Measurements from ENCODE around the gene PTGDR2.

PTGDR2 gene

DNA sequence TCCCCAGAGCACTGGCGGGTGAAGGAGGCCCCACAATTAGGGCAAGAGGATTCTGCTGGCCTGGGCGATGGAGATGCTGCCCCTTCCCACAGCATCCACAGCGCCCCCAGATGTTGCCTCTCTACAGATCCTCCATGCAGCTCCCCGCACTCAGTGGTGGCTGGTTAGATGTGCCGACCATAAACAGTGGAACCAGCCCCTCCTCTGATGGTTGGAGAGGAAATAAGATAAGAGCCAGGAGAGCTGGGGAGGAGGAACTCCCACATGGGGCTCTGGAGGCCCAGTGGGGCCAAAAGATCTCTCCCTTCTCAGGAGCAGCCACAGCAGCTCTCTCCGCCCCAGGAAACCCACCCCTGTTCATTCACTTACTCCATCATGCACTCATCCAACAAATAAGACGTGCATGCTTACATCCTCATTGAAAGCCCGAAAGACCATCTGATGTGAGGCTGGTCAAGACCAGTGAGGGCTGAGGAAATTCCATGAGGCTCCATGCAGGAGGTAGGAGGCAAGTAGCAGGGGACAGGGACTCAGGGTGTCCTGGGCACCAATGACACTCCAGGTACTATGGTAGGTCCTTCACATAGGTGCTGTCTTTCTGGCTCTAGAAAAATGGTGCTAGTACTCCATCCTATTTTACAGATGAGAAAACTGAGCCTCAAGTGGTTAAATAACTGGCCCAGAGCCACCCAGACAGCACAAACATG is 1.5 kb downstream of the PTGDR2 start:
- Histone ChIP-seq H3K9me3 (ENCODE audit: insufficient read depth, low read length) (no peaks in the 10 kb centered on the region), H3K4me3 (ENCODE audit: low read length) (no peak overlapping the region), H3K79me2 (ENCODE audit: low read length) (no peaks in the 10 kb centered on the region), H2AFZ (ENCODE audit: low read depth, low read length) (no peak overlapping the region), H3K4me2 (ENCODE audit: low read length) (no peak overlapping the region), H3K27me3 (ENCODE audit: low read depth, low read length) (no peaks in the 10 kb centered on the region), H3K27ac (ENCODE audit: low read length) (no peak overlapping the region), H3K4me1 (ENCODE audit: low read length) (peaks cover 9% of the 10 kb centered on the region), H3K36me3 (replicated peaks; ENCODE audit: low read depth, low read length) (peaks cover 40% of the 10 kb centered on the region), H3K9ac (ENCODE audit: low read length) (no peak overlapping the region), H4K20me1 (ENCODE audit: insufficient read depth, low read length) (no peaks in the 10 kb centered on the region; the same call in 1 of the 2 replicates)
- TF ChIP-seq, protein P1, sequence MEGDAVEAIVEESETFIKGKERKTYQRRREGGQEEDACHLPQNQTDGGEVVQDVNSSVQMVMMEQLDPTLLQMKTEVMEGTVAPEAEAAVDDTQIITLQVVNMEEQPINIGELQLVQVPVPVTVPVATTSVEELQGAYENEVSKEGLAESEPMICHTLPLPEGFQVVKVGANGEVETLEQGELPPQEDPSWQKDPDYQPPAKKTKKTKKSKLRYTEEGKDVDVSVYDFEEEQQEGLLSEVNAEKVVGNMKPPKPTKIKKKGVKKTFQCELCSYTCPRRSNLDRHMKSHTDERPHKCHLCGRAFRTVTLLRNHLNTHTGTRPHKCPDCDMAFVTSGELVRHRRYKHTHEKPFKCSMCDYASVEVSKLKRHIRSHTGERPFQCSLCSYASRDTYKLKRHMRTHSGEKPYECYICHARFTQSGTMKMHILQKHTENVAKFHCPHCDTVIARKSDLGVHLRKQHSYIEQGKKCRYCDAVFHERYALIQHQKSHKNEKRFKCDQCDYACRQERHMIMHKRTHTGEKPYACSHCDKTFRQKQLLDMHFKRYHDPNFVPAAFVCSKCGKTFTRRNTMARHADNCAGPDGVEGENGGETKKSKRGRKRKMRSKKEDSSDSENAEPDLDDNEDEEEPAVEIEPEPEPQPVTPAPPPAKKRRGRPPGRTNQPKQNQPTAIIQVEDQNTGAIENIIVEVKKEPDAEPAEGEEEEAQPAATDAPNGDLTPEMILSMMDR (IDR thresholded peaks at IDR 0.05; ENCODE audit: low read depth, low read length) = no peak
- no peak for TF ChIP-seq EZH2phosphoT487 (IDR thresholded peaks at IDR 0.05; ENCODE audit: low read depth)

DNA sequence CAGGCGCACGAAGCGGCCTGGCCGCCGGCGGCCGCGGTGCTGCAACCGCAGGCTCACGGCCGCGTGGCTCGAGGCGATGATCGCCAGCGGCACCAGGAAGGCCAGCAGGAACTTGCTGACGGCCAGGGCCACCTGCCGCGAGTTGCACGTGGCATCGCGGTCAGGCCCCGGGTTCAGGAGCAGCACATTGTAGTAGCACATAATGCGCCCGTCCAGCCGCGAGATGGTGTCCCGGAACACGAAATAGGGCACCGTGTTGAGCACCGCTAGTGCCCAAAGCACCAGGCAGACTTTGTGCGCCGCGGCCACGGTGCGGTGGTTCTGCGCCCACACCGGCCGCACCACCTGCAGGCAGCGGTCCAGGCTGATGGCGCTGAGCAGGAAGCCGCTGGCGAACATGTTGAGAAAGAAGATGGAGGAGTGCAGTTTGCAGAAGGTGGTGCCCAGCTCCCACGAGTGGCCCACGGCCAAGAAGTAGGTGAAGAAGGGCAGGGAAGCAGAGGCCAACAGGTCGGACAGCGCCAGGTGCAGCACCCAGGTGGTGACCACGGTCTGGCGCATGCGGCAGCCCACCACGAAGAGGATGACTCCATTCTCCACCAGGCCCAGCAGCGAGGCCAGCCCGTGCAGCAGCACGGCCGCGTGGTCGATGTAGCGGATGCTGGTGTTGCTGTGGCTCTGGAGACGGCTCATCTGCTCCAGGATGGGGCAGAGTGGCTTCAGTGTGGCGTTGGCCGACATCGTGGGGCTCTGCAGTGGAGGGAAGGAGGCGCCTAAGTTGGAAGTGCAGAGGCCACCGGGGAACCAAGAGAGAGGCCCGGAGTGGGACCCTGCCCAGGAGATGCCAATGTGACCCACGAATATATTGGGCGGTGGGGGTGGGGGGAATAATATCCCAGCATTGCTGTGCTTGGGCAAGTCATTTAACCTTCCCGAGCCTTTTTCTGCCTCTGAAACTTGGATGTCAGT is 2.5 kb downstream of the PTGDR2 start:
- no peak overlapping the region for H3K27ac ChIP-seq (ENCODE audit: low read length)

DNA sequence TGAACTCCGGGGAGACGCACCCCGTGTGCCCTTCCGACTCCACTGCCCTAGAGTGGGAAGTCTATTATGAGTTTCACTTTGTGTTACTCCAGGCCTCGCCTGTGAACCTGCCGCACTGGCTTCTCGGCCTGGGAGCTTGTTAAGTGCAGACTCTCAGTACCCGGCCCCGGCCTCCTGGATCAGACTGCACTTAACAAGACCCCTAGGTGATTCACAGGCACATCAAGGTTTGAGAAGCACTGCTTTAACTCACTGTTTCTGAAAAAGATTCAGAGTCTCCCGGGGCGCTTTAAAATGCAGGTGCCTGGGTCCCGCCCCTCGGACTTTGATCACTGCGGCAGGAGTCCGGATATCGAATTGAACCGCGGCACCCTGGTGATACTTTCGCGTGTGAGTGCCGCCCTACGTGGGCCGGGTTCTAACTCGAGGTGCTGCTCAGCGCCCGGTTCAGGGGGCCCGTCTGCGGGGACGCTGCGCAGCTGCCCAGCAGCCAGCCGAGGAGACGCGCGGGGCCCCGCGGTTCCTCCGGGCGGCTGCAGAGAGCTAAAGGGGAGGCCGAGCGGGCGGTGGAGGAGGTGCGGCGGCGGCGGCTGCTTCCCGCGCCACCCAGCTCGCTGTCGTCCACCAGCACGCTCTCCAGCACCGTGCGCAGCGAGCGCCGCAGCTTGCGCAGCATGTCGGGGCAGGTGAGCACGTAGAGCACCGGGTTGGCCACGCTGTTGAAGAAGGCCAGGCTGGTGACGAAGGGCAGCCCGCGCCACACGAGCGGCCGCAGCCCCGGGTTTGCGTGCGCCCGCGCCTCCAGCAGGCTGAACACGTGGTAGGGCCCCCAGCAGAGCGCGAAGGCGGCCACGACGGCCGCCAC is 3.4 kb downstream of the PTGDR2 start:
- Histone ChIP-seq H3K27ac (ENCODE audit: low read length) (no peak overlapping the region), H2AFZ (ENCODE audit: low read depth, low read length) (no peak overlapping the region), H3K4me1 (ENCODE audit: low read length) (no peaks in the 10 kb centered on the region), H3K4me2 (ENCODE audit: low read length) (no peak overlapping the region), H3K4me3 (ENCODE audit: low read length) (no peak overlapping the region), H3K36me3 (replicated peaks; ENCODE audit: low read depth, low read length) (peaks cover 59% of the 10 kb centered on the region), H3K9ac (ENCODE audit: low read length) (no peak overlapping the region), H3K9me3 (ENCODE audit: insufficient read depth, low read length) (no peaks in the 10 kb centered on the region), H4K20me1 (ENCODE audit: insufficient read depth, low read length) (no peaks in the 10 kb centered on the region; the same call in 1 of the 2 replicates), H3K79me2 (ENCODE audit: low read length) (peaks cover 15% of the 10 kb centered on the region), H3K27me3 (ENCODE audit: low read depth, low read length) (no peaks in the 10 kb centered on the region)
- TF ChIP-seq EZH2phosphoT487 (IDR thresholded peaks at IDR 0.05; ENCODE audit: low read depth) = no peak
- TF ChIP-seq, protein P1 (IDR thresholded peaks at IDR 0.05; ENCODE audit: low read depth, low read length) = no peak

More for the DNA sequence above, 2.5 kb downstream of the PTGDR2 start:
- Histone ChIP-seq H3K36me3 (replicated peaks; ENCODE audit: low read depth, low read length) (peaks cover 50% of the 10 kb centered on the region), H3K9me3 (ENCODE audit: insufficient read depth, low read length) (no peaks in the 10 kb centered on the region), H3K79me2 (ENCODE audit: low read length) (peaks cover 8% of the 10 kb centered on the region; the same call in 1 of the 2 replicates), H3K9ac (ENCODE audit: low read length) (no peak overlapping the region), H3K4me3 (ENCODE audit: low read length) (no peak overlapping the region), H3K4me1 (ENCODE audit: low read length) (peaks cover under 1% of the 10 kb centered on the region), H3K27me3 (ENCODE audit: low read depth, low read length) (no peaks in the 10 kb centered on the region), H2AFZ (ENCODE audit: low read depth, low read length) (no peak overlapping the region), H3K4me2 (ENCODE audit: low read length) (no peak overlapping the region), H4K20me1 (ENCODE audit: insufficient read depth, low read length) (no peaks in the 10 kb centered on the region; the same call in 1 of the 2 replicates)
- TF ChIP-seq EZH2phosphoT487 (IDR thresholded peaks at IDR 0.05; ENCODE audit: low read depth) = no peak

DNA sequence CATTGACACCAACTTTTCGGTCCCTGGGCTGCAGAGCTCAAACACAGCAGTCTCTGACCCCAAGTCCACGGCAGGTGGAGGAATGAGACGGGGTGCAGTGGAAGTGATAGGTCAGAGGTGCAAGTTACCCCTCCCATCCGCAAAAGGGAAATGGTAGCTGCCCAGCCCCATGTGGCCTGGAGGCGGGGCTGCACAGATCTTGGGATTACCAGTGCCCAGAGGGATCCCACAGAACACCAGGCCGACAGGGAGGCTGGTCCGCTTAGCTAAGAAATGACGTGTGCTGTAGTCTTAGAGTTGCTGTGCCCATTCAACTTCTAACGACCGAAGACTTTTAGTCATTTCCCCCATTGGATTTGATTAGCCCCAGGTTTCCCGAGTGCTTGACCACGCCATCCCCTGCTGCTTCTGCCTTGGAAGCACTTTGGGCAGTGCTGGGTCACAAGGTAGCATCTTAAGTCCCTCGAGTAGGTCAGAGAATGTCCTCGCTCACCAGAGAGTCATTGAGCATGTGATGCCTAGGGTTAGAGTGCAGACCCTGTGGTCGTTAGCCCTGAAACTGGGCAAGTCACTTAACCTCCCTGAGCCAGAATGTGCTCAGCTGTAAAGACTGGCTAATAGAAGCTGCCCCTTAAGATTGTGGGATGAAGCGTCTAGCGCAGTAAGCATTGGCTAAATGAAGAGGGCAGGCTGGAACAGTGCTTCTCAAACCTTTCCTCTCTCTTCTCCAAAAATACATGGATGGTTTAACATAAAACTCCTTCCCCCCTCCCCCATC is 4.2 kb downstream of the PTGDR2 start:
- no peak for TF ChIP-seq EZH2phosphoT487 (IDR thresholded peaks at IDR 0.05; ENCODE audit: low read depth)
- TF ChIP-seq, protein P1 (IDR thresholded peaks at IDR 0.05; ENCODE audit: low read depth, low read length) = no peak
- H3K4me1 ChIP-seq (ENCODE audit: low read length) = no peaks in the 10 kb centered on the region

More for the DNA sequence above, 4.2 kb downstream of the PTGDR2 start:
- Histone ChIP-seq H3K4me3 (ENCODE audit: low read length) (no peak overlapping the region), H3K36me3 (replicated peaks; ENCODE audit: low read depth, low read length) (peaks cover 61% of the 10 kb centered on the region), H3K9ac (ENCODE audit: low read length) (no peak overlapping the region), H4K20me1 (ENCODE audit: insufficient read depth, low read length) (no peaks in the 10 kb centered on the region; the same call in 1 of the 2 replicates), H3K4me2 (ENCODE audit: low read length) (no peak overlapping the region), H3K9me3 (ENCODE audit: insufficient read depth, low read length) (no peaks in the 10 kb centered on the region), H3K27me3 (ENCODE audit: low read depth, low read length) (no peaks in the 10 kb centered on the region), H3K27ac (ENCODE audit: low read length) (no peak overlapping the region), H3K79me2 (ENCODE audit: low read length) (peaks cover 23% of the 10 kb centered on the region), H2AFZ (ENCODE audit: low read depth, low read length) (no peak overlapping the region)

All from OCI-LY3 (cell line).